Adipose tissue (tissue), 3 donors: ENCODE results near the gene IGHMBP2. TPM values are rescaled to one million over a fixed set of nuclear protein-coding genes. Genes with fewer than 3 reads are reported as not detected.

Experiments used
- H3K27ac ChIP-seq: one replicate; pipeline ENCODE4 v1.5.1; 2013; ENCODE audit warnings: low read depth, low read length
- WGBS, 3 donors: extraction: QIAGEN DNeasy Blood & Tissue Kit; methylation state at CpG; one replicate each; pipeline ENCODE4 v1.1.7; 2013; 5-methylcytosine and 5-hydroxymethylcytosine counted together
- polyA plus RNA-seq, 3 donors: library from polyadenylated mRNA; stranded (reverse); fragments of 200-250 nt; gene quantifications; one replicate each; pipeline ENCODE4 v1.2.3, GENCODE V29; 2013
- donor health status: healthy with polysubstance abuse.
- donor health status: Bipolar disorder and iron deficiency.
- donor health status: healthy.

The IGHMBP2 gene
- polyA plus RNA-seq, 3 donors, result 7.4 to 23.7 (median 11.3) TPM

DNA sequence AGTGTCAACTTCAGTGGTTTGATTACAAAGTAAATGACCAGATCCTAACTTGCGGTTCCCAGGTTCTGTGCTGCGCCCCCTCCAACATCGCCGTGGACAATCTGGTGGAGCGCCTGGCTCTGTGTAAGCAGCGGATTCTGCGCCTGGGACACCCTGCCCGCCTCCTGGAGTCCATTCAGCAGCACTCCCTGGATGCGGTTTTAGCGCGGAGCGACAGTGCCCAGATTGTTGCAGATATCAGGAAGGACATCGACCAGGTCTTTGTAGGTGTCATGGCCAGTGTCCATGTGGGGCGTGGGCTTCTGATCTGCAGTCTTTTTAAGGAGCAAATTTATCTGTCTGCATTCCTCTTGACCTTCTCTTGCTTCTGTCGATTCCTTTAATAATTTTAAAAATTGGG lies 11.1 kb downstream of the IGHMBP2 start:
- H3K27ac ChIP-seq, result no peak overlapping the region

DNA sequence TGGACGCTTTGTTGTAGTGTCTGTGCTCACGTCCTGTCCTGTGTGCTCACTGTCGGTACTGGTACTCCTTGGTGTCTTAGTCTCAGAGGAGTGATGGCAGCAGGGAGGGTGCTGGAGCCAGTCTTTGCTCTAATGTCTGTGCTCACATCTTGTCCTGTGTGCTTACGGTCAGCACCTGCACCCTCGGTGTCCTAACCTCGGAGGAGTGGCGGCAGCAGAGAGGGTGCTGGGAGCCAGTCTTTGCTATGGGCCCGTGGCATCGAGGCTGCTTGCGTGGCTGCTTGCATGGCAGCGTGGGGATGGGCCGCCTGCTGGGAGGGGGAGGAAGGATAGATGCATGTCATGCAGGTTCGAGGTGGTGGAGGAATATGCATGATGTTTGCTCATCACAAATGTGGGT lies 12.7 kb downstream of the IGHMBP2 start:
- 91 to 95% (median 92%) methylated on average over 13 of the region's 13 CpGs for WGBS, 3 donors
- H3K27ac ChIP-seq, result no peak overlapping the region

More for the DNA sequence above, 11.1 kb downstream of the IGHMBP2 start:
- WGBS, 3 donors, result 96 to 98% (median 97%) methylated on average over 15 of the region's 15 CpGs

DNA sequence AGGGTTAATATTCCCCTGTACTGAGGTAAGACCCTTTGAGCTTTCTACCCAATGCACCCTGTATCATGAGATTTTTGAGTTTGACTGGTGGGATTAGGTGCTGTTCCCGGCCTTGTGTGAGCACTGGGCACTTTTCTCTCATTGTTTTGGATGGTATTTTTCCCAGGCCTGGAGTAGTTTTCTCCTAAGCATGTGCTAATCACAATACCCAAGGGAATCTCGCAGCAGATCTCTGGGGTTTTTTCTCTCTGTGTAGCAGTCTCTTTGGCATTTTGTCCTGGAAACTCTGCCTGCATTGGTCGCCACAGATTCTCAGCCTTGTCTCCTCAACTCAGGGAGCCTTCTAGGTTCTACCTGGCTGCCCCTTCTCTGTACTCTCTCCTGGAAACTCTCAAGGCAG lies 19.9 kb downstream of the IGHMBP2 start:
- H3K27ac ChIP-seq, result no peak overlapping the region
- WGBS, 3 donors, result 82 to 89% (median 88%) methylated on average over 3 of the region's 3 CpGs

DNA sequence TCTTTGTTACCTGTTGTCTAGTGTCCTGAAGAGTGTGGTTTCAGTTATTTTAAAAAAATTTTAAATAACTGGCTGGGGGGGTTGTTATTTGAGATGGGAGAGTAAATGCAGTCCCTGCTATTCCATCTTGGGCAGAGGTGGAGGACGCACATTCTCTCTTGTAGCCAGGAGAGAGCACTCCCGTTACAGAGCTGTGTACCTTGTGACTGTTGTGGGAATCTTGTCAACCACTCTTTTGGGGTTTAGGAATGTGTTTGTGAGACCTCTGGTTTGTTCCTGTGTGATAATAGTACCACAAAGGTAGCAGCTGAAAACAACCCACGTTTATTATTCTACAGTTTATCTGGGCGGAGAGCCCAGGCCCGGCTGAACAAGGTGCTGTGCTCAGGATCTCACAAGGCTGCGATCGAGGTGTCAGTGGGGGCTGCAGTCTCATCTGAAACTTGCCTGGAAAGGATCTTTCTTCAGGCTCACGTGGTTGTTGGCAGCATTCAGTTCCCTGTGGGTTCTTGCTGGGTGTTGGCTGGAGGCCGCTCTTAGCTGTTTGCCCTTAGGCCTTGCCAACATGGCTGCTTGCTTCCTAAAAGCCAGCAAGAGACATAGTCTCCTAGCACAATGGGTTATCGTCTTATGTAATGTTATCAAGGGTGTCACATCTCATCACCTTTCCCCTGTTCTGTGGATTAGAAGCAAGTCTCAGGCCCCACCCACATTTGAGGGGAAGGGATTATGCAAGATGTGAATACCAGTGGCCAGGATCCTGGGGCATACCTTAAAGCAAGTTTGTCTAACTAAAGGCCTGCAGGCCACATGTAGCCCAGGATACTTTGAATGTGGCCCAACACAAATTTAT lies 20.6 kb downstream of the IGHMBP2 start:
- 86 to 95% (median 90%) methylated on average over 10 of the region's 10 CpGs for WGBS, 3 donors
- no peak overlapping the region for H3K27ac ChIP-seq

DNA sequence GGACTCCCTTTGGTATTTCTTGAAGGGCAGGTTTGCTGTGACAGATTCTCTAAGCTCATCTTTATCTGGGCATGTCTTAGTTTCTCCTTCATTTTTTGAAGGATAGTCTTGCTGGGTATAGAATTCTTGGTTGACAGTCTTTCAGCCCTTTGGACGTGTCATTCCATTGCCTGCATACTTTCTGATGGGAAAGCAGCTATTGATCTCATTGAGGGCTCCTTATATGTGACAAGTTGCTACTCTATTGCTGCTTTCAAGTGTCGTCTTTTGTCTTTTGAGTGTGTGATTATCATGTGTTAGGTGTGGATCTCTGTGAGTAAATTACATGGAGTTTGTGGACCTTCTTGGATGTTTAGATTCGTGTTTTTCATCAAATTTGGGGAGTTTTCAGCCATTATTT lies 21.9 kb downstream of the IGHMBP2 start:
- no peak overlapping the region for H3K27ac ChIP-seq
- WGBS, 3 donors, result 86 to 97% (median 91%) methylated on average over 3 of the region's 3 CpGs

DNA sequence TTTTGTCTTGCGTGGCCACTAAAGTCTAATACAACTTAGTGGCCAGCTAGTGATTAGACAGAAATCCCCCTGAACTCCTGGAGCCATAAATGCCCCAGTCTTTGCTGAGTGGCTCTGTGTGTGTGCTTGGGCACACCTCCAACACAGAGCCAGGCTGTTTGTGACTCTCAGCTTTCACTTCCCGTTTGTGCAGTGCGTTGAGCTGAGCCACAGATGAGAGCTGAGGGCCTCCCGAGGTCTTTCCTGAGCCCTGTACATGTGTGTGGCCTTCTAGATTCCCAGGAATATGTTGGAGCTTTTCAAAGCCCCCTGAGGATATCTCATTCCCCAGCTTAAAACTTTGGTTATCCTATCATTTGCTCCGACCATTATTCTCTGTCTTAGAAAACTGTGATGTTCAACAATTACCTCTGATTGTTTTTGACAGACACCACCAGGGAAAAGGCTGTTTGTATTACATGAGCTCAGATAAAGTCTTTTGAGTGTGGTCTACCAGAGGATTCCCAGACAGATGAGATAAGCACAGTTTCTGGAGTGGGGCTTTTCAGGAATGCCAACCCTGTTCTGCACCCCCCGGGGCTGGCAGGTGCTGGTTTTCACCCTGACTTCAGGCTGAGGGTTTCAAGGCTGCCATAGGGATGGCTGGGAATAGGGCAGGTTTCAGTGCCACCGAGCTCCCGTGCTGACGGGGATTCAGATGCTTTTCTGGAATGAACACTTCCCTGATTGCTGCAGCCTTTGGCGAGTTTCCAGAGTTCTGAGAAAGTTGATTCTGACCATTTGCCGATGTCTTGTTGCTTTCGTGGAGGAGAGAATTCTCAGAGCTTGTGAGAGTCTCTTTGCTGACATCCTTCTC lies 23.8 kb downstream of the IGHMBP2 start:
- no peak overlapping the region for H3K27ac ChIP-seq
- 48 to 73% (median 57%) methylated on average over 12 of the region's 12 CpGs for WGBS, 3 donors

DNA sequence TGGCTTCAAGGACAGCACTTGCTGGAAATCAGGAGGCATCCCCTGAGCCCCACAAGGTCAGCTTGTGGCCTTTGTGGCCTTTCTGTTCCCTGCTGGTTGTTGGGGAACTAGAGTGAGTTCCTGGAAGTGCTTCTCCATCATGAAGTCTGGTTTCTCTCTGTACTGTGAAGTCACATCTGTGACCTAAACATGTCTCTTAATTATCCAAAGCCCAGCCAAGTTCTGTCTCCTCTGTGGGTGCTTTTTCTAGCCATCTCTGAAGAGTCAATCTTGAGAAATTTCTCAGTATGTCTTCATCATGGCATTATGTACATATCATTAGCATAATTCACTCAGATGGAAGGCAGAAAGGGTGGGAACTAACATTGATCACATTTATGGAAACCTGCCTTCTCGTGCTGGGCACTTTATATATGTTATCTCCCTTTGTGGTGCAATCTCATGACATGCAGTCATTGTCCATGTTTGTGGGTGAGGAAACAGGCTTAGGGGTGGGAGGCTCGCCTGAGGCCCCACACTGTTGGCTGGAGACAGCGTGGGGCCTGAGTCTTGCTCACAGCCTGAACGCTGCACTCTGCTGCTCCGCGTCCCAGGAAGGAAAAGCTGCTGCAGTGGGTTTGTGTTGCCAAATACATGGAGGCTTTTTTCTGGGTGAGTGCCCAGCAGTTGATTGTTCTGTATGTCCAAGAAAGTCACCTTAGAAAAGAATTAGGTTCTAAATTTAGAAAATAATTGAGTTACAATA lies 24.6 kb downstream of the IGHMBP2 start:
- WGBS, 3 donors, result 44 to 95% (median 45%) methylated on average over 6 of the region's 6 CpGs
- H3K27ac ChIP-seq, result no peak overlapping the region

DNA sequence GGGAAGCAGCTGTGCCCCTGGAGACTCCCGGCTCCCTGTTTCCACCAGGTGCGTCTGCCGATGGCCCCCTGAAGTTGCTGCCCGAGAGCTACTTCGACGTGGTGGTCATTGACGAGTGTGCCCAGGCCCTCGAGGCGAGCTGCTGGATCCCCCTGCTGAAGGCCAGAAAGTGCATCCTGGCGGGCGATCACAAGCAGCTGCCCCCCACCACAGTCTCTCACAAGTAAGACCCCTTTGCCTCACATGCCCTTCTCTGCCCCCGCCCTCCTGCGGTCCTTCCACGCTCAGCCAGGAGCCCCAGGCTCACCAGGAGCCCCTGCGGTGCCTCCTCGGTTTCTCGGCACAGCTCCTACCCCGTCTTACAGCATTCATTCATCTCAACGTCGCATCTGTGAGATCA lies 25.4 kb downstream of the IGHMBP2 start:
- WGBS, 3 donors, result 95 to 97% (median 95%) methylated on average over 20 of the region's 20 CpGs
- no peak overlapping the region for H3K27ac ChIP-seq

DNA sequence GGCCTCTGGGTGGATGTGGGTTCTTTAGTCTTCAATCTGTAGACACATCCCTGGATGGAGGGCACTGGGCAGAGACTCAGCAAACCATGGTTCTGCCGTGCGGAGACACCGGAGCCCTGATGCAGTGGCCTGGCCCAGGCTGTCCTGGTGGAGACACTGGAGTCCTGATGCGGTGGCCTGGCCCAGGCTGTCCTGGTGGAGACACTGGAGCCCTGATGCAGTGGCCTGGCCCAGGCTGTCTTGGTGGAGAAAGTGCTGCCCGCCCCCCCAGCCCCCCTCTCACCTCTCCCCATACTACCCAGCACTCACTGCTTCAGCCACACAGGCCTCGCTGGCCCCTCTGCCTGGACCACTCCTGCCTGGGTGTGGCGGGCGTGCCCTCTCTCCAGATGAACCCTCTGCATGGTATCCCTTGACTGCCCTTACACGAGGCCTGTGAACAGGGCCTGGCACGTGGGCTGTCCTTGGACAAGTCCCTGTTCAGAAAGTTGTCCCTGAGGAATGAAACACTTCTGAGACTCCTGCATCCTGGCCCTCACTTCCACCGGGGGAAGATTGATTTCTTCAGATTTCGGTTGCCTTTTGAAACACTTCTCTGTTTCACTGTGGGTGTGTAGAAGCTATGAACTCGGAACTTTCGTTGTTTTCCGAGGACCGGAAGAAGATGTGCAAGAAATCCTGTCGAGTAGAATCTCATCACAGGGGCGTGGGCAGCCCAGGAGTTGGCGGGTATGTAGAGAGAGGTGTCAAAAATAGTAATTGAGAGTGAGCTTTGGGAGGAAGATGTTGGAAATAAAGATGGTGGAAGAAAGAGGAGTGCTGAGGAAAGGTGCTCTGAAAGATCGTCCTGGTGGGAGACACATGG lies 26.2 kb downstream of the IGHMBP2 start:
- H3K27ac ChIP-seq, result no peak overlapping the region
- WGBS, 3 donors, result 87 to 96% (median 89%) methylated on average over 19 to 20 of the region's 20 CpGs

DNA sequence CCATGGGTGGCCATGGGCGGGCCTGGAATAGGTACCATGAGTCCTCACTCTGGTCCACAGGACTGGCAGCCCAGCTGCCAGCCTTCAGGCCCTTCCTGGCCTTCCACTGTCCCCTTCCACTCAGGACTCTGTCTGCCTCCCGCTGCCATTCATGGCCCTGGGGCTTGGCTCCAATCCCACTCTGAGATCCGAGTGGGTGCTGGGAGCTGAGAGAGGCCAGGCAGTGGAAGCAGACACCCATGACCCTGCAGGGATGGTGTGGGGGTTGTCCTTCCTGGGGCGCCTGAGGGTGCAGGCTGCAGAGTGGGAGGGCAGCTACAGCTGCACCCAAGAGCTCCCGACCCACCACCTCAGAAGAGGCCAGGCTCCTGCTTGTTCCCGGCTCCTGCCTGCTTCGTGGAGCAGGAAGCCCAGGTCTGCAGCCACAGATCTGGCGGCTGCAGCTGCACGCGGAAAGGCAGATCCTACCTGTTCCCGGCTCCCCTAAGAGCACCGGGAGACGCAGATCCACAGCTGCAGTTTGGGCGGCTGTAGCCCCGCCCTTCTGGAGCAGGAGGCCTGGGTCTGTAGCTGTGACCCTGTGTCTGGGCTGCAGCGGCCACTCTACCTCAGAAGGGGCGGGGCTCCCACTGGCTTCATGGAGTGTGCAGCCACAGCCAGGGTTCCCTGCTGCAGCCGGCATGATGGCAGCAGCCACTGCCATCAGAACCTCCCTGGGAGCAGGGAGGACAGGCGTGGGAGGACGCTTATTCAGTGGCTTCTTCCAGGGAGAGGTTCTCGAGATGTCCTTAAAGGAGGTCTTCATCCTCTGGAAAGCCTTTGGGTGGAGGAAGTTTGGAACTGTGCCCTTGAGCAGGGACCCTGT lies 27.5 kb downstream of the IGHMBP2 start:
- no peak overlapping the region for H3K27ac ChIP-seq
- WGBS, 3 donors, result 92 to 93% (median 93%) methylated on average over 21 of the region's 21 CpGs

DNA sequence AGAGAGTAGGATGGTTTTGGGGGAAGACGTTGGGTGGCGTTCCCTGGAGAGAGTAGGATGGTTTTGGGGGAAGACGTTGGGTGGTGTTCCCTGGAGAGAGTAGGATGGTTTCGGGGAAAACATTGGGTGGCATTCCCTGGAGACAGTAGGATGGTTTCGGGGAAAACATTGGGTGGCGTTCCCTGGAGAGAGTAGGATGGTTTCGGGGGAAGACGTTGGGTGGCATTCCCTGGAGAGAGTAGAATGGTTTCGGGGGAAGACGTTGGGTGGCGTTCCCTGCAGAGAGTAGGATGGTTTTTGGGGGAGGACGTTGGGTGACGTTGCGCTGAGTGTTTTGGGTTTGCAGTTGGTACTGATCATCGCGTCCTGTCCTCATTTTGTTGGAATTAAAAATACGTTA lies 28.2 kb downstream of the IGHMBP2 start:
- no peak overlapping the region for H3K27ac ChIP-seq
- 90 to 92% (median 91%) methylated on average over 17 of the region's 17 CpGs for WGBS, 3 donors

DNA sequence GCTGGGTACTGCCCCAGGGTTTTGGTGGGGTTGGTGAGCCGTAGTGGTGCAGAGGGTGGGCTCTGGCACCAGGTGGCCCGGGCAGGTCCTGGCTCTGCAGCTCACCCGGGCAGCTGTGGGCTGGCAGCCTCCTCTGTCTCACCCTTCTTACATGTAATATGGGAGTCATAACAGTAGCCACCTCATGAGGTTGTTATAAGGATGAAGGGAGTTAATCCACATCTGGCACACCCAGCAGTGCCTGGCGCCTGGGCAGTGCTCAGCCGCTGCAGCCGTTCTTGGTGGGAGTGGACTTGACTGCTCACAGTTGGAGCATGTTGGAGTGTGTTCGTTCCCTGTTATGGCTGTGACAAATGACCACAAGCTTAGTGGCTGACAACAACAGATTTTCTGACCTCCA lies 28.7 kb downstream of the IGHMBP2 start:
- no peak overlapping the region for H3K27ac ChIP-seq
- WGBS, 3 donors, result 89 to 95% (median 93%) methylated on average over 7 of the region's 7 CpGs

DNA sequence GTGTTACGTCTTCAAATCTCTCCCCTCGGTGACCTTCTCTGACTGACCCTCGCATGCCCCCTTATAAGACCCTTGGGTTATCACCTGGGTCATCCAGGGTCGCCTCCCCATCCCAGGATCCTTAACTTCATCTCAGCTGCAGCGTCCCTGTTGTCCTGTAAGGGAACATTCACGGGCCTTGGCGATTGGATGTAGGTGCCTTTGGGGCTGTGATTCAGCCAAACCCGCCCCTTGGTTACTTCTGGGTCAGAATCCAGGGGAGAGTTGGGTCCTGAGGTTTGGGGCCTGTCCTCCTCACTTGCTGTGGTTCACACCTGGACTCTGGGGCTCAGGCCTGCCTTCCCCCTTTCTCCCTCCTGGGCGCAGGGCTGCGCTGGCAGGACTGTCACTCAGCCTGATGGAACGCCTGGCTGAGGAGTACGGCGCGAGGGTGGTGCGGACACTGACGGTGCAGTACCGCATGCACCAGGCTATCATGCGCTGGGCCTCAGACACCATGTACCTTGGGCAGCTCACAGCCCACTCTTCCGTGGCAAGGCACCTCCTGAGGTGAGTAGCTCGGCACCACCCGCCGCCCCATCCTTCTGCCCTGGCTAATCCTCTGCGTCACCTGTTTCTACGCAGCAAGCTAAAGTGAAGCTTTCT lies 29.4 kb downstream of the IGHMBP2 start:
- no peak overlapping the region for H3K27ac ChIP-seq
- WGBS, 3 donors, result 95 to 97% (median 97%) methylated on average over 24 of the region's 24 CpGs

DNA sequence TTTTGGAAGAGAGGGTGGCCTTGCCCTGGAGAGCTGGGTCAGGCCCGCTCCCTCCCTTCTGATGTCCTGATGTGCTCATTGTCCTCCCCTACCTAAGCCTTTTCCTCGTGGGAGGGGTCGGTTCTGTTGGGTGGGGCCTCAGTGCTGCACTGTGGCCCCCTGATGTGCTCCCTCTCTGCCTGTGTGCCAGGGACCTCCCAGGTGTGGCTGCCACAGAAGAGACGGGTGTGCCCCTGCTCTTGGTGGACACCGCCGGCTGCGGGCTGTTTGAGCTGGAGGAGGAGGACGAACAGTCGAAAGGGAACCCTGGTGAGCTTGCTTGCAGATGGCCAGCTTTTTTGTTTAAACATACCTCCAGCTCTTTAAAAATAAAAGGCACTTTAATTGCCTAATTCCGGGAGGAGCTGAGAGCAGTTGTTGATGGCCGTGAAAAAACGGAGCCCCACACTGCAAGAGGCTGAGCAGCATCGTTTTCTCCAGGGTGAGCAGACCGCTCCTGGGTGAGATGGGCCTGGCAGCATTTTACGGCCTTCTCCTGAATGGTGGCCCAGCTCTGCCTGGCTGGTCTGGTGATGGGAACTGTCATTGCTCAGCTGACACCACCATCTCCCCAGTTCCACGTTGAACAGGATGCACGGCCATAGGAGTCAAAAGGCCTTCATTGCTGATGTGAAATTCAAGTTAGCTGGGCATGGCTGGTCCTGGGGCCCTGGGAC lies 30.1 kb downstream of the IGHMBP2 start:
- 89 to 91% (median 90%) methylated on average over 17 of the region's 17 CpGs for WGBS, 3 donors
- no peak overlapping the region for H3K27ac ChIP-seq

DNA sequence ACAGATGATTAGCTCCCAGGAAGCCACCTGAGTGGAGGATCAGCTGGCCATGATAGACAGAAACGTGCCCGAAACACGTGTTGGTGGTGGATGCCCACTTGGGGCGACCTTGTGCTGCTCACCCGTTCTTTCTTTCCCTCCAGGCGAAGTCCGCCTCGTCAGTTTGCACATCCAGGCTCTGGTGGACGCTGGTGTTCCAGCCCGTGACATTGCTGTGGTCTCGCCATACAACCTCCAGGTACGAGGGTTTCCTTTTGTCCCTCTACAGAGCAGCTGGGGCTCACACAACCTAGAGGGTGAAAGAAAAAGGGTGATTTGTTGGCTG lies 30.6 kb downstream of the IGHMBP2 start:
- 91 to 94% (median 94%) methylated on average over 12 of the region's 12 CpGs for WGBS, 3 donors

DNA sequence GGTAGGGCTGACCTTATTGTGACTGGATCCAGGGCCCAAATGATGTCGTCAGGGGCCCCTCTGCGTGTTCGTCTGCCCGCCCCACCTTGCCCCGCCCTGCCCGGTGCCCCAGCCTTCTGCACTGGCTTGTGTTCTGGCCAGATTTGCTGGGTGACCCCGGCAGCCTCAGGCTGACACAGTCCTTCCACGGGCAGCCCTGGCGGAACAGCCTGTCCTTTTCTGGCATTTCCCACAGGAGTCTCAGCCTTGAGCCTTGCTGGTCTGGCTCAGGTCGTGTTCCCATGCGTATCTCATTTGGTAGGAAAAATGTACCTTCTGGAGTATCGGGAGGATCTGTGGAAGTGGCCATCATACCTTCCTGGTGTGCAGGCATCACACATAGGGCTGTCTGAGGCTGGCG lies 31.0 kb downstream of the IGHMBP2 start:
- WGBS, 3 donors, result 94 to 97% (median 94%) methylated on average over 13 of the region's 13 CpGs
- H3K27ac ChIP-seq, result no peak overlapping the region

More for the DNA sequence above, 30.6 kb downstream of the IGHMBP2 start:
- H3K27ac ChIP-seq, result no peak overlapping the region
